Loucy (cell line): Measurements from ENCODE around the gene MICU2.

Source experiments
- H2AFZ ChIP-seq: fragments of 200-600 bp; sonication (generic); 2 replicates; pipeline ENCODE4 v1.6.0; 2016; ENCODE audit warnings: antibody characterized with exemption, mild to moderate bottlenecking, low read length, moderate library complexity
- H3F3A ChIP-seq: fragments of 200-600 bp; 2 replicates; pipeline ENCODE4 v1.6.0; 2016; ENCODE audit warnings: antibody characterized with exemption, low read depth, mild to moderate bottlenecking
- H3K27me3 ChIP-seq: fragments of 200-600 bp; sonication (generic); 2 replicates; pipeline ENCODE4 v1.6.1; 2014; ENCODE audit warnings: low read length, mild to moderate bottlenecking; ENCODE audit not compliant: insufficient read depth, poor library complexity, severe bottlenecking
- H3K36me3 ChIP-seq: fragments of 200-600 bp; sonication (generic); 2 replicates; pipeline ENCODE4 v1.6.1; 2016; ENCODE audit warnings: low read length; ENCODE audit not compliant: insufficient read depth
- H3K4me1 ChIP-seq: fragments of 200-600 bp; sonication (generic); 2 replicates; pipeline ENCODE4 v1.5.1; 2014; ENCODE audit warnings: low read length, mild to moderate bottlenecking; ENCODE audit not compliant: insufficient read depth, poor library complexity, severe bottlenecking
- H3K4me2 ChIP-seq: fragments of 200-600 bp; sonication (generic); 2 replicates; pipeline ENCODE4 v1.6.0; 2014; ENCODE audit warnings: antibody characterized with exemption, low read length, low read depth, mild to moderate bottlenecking; ENCODE audit not compliant: poor library complexity, severe bottlenecking
- H3K4me3 ChIP-seq: fragments of 200-600 bp; sonication (generic); 2 replicates; pipeline ENCODE4 v1.5.1; 2014; ENCODE audit warnings: low read length, mild to moderate bottlenecking, mixed read lengths; ENCODE audit not compliant: poor library complexity, severe bottlenecking
- H3K79me2 ChIP-seq: fragments of 200-600 bp; sonication (generic); 2 replicates; pipeline ENCODE4 v1.6.1; 2014; ENCODE audit warnings: low read length; ENCODE audit not compliant: insufficient read depth
- H3K9ac ChIP-seq: fragments of 200-600 bp; sonication (generic); 2 replicates; pipeline ENCODE4 v1.6.0; 2014; ENCODE audit warnings: mild to moderate bottlenecking, low read depth, low read length, moderate library complexity; ENCODE audit not compliant: poor library complexity, severe bottlenecking
- H3K9me2 ChIP-seq: fragments of 200-600 bp; sonication (generic); replicated peaks from 2 replicates; pipeline ENCODE4 v1.6.1; 2016; ENCODE audit warnings: low read depth, low read length, mixed read lengths
- H3K9me3 ChIP-seq: fragments of 200-600 bp; sonication (generic); 2 replicates; pipeline ENCODE4 v1.6.1; 2014; ENCODE audit warnings: mild to moderate bottlenecking, antibody characterized with exemption, low read length, low read depth; ENCODE audit not compliant: insufficient read depth
- H4K20me1 ChIP-seq: fragments of 200-600 bp; sonication (generic); 2 replicates; pipeline ENCODE4 v1.6.0; 2014; ENCODE audit warnings: antibody characterized with exemption, low read length, mild to moderate bottlenecking; ENCODE audit not compliant: insufficient read depth, poor library complexity, severe bottlenecking
- EZH2phosphoT487 ChIP-seq: fragments of 200-600 bp; IDR thresholded peaks from 2 replicates; pipeline ENCODE4 v1.6.1; 2018; ENCODE audit warnings: antibody characterized with exemption, mild to moderate bottlenecking, moderate library complexity, borderline replicate concordance
- TF ChIP-seq, protein P1 (sequence below): fragments of 200-600 bp; sonication (generic); conservative IDR thresholded peaks from 2 replicates; pipeline ENCODE4 v1.5.1; 2014; ENCODE audit warnings: mild to moderate bottlenecking, antibody characterized with exemption, low read length

Gene MICU2

DNA sequence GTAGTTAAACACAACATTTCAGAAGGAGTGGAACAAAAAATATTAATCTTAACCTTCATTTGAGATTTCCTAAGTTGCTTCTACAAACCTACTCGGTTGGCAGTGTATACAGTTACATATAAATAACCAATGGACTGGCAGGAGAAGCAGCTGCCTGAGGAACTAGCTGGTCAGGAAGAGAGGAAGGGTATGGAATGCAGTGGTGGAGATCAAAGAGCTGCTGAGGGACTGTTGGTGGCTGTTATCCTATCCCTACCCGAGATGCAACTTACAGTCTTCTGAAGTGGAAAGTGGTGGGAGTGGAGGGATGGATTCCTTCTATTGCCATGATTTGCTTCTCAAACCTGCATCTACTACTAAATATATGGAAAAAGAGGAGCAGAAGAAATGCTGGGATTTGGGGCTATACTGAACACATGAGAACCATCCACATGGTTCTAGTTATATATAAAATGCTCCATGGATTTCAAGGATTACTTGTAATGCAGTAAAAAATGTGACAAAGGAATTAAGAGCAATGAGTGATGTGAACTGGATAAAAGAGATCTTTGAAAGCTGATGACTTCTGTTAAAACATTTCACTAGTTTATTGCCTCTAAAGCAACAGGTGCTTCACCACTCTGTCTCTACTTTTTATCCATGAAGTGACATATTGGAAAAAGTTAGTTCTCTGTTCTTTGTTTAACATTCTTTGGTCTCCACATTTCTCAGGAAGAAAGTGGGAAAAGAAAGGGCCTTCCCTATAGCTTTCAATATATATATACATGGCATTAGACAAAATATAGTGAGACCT is 29.9 kb downstream of the MICU2 start:
- Histone ChIP-seq H2AFZ (no peak overlapping the region), H3K4me1 (peaks cover 23% of the 10 kb centered on the region), H3K4me3 (no peak overlapping the region), H3K9me3 (no peaks in the 10 kb centered on the region), H3K4me2 (no peak overlapping the region), H3K9ac (no peak overlapping the region), H3K9me2 (no peaks in the 10 kb centered on the region), H3K36me3 (no peaks in the 10 kb centered on the region), H3K79me2 (peaks cover 81% of the 10 kb centered on the region), H3K27me3 (no peaks in the 10 kb centered on the region), H4K20me1 (peaks cover 5% of the 10 kb centered on the region), H3F3A (peaks cover 3% of the 10 kb centered on the region; the same call in 1 of the 2 replicates)
- TF ChIP-seq EZH2phosphoT487 = no peak
- TF ChIP-seq, protein P1, sequence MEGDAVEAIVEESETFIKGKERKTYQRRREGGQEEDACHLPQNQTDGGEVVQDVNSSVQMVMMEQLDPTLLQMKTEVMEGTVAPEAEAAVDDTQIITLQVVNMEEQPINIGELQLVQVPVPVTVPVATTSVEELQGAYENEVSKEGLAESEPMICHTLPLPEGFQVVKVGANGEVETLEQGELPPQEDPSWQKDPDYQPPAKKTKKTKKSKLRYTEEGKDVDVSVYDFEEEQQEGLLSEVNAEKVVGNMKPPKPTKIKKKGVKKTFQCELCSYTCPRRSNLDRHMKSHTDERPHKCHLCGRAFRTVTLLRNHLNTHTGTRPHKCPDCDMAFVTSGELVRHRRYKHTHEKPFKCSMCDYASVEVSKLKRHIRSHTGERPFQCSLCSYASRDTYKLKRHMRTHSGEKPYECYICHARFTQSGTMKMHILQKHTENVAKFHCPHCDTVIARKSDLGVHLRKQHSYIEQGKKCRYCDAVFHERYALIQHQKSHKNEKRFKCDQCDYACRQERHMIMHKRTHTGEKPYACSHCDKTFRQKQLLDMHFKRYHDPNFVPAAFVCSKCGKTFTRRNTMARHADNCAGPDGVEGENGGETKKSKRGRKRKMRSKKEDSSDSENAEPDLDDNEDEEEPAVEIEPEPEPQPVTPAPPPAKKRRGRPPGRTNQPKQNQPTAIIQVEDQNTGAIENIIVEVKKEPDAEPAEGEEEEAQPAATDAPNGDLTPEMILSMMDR = no peak

GRCh38 chr13:21569686-21570085 is 34.3 kb downstream of the MICU2 start:
- H3K9me2 ChIP-seq = no peaks in the 10 kb centered on the region
- peaks cover 5% of the 10 kb centered on the region for H4K20me1 ChIP-seq
- H3K79me2 ChIP-seq = peaks cover 54% of the 10 kb centered on the region; the same call in 1 of the 2 replicates
- H3K4me3 ChIP-seq = no peak overlapping the region
- H3K9ac ChIP-seq = no peak overlapping the region
- H2AFZ ChIP-seq = no peak overlapping the region
- no peaks in the 10 kb centered on the region for H3K27me3 ChIP-seq
- no peaks in the 10 kb centered on the region for H3K4me1 ChIP-seq
- peaks cover 15% of the 10 kb centered on the region; the same call in 1 of the 2 replicates for H3K36me3 ChIP-seq
- no peaks in the 10 kb centered on the region for H3K9me3 ChIP-seq
- H3K4me2 ChIP-seq = no peak overlapping the region
- no peaks in the 10 kb centered on the region for H3F3A ChIP-seq
- TF ChIP-seq, protein P1 = no peak
- TF ChIP-seq EZH2phosphoT487 = no peak

- peaks cover 5% of the 10 kb centered on the region for H4K20me1 ChIP-seq
- H3K4me1 ChIP-seq = no peaks in the 10 kb centered on the region
- no peak overlapping the region for H2AFZ ChIP-seq
- H3F3A ChIP-seq = no peaks in the 10 kb centered on the region
- no peaks in the 10 kb centered on the region for H3K27me3 ChIP-seq
- no peak overlapping the region for H3K4me3 ChIP-seq
- H3K4me2 ChIP-seq = no peak overlapping the region
- no peaks in the 10 kb centered on the region for H3K9me3 ChIP-seq
- H3K9me2 ChIP-seq = no peaks in the 10 kb centered on the region
- peaks cover 45% of the 10 kb centered on the region; the same call in 1 of the 2 replicates for H3K79me2 ChIP-seq
- H3K36me3 ChIP-seq = peaks cover 23% of the 10 kb centered on the region; the same call in 1 of the 2 replicates
- no peak overlapping the region for H3K9ac ChIP-seq
- TF ChIP-seq, protein P1 = no peak
- TF ChIP-seq EZH2phosphoT487 = no peak
These were observed 35.1 kb downstream of the MICU2 start for GRCh38 chr13:21568854-21569253.
